DMS114 treated with DMSO at 0.1 percent for 48 hours (cell line): ENCODE data around the gene NPHS1.
A peak's percentile ranks its signal among the peaks of the same experiment; 100 is the strongest.
"Not testable (repeated sequence)": the region's sequence is repeated elsewhere in the genome, so short reads cannot be mapped to it uniquely, and the experiment has no call there.

Experiments
- DNase-seq: peaks from one replicate; lab custom pipeline; 2025; ENCODE audit not compliant: unreplicated experiment; lab: John Stamatoyannopoulos, UW

The NPHS1 gene

DNA sequence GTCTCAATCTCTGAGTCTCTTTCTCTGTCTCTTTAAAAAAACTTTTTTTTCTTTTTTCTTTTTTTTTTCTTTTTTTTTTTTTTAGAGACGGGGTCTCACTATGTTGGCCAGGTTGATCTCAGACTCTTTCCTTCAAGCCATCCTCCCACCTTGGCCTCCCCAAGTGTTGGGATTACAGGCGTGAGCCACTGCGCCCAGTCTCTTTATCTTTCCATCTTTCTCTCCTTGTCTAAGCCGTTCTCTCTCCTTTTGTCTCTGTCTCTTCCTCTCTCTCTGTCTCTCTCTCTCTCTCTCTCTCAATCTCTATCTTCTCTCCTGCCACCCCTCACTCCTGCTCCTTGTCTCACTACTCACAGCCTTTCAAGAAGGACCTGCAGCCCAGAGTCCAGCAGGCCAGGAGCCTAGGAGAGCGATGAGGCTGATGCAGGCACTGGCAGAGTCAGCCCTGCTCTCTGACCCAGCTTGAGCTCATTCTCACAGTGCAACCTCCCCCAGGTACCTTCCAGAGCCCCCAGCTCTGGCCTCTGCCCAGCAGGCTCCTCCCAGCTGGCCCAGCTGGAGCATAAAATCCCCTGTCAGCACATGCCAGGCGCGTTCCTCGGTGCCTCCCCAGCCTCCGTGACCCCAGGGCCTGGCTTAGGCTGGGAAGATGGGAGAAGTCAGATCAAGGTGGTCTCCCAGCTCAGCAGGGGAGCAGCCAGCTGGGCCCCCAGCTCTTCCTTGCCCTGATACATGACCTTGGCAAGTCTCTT lies at the start of gene NPHS1:
NPHS1 (minus strand) TSS at position 476 of the 752 bp plus-strand sequence. CDS start 667 bp downstream, outside the sequence.
- DNase-seq: no peak

GRCh38 chr19:35901055-35901644 lies 48.8 kb upstream of the NPHS1 start:
- DNase-seq: no peak

DNA sequence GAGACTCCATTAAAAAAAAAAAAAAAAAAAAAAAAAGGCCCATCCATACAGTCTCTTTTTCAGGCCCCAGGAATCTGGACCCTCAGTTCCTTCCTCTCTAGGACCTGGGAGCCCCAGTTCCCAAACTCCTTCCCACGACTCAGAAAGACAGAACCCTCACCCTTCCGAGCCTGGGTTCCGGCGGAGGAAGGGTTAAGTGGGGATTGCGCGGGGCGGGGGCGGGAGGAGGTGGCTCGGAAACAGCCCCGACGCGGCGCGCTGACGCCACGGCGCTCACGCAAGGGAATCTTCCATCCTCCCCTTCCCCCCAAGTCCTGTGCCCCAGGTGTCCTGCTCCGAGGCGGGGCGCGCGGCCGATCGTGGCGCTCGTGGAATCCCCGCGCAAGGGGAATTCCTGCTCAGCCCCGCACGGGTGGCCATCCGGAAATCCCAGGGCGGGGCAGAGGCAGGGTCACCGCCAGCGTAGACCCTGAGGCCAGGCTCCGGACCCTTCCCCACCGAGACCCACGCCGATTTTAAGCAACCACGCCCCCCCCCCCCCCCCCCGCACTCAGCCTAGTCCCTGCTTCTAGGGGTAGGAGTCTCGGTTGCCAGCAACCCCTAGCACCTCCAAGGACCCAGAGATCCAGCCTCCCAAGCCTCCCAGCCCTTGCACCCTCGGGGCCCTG lies 47.4 kb upstream of the NPHS1 start:
- peak; percentile 67 for DNase-seq

DNA sequence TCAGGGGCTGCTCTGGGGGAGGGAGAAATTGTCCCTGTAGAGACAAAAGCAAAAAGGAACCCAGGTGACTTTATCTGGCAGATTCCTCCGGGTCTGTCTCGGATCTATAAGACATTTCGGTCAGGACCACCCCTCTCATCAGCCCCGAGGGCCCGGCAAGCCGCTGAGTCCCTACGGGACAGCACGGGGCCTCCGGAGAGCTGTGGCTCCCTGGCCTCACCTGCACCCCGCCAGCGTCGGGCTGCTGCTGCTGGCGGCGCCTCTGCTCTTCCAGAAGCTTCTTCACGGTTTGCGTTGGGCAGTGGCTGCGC lies 46.1 kb upstream of the NPHS1 start:
- no peak for DNase-seq

DNA sequence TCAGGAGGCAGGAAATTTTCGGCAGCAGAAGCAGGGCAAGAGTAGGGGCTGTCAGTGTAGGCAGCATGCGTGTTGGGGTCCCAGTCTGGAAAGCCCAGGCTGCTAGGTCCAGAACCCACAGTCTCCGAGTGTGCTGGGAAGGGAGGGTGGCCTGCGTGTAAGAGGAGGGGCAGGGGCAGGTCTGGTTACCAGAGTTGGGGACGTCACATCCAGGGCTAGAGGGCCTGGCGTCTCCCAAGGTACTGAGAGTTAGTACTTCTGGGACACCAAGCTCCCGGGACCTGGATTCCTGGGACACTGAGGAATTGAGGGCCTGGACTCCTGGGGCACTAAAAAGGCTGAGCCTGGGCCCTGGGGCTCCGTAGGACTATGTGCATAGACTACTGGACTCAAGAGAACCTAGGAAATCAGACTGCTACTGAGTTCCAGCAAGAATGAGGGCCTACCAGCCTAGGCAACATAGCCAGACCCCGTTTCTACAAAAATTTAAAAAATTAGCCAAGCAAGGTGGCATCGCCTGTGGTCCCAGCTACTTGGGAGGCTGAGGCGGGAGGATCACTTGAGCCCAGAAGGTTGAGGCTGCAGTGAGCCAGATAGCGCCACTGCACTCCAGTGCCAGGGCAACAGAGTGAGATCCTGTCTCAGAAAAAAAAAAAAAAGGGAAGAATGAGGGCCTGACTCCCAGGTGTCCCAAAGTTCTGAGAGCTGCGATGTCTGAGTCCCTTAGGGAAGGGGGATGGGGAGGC lies 45.6 kb upstream of the NPHS1 start:
- DNase-seq: no peak

GRCh38 chr19:35896643-35897040 lies 44.3 kb upstream of the NPHS1 start:
- DNase-seq: no peak

DNA sequence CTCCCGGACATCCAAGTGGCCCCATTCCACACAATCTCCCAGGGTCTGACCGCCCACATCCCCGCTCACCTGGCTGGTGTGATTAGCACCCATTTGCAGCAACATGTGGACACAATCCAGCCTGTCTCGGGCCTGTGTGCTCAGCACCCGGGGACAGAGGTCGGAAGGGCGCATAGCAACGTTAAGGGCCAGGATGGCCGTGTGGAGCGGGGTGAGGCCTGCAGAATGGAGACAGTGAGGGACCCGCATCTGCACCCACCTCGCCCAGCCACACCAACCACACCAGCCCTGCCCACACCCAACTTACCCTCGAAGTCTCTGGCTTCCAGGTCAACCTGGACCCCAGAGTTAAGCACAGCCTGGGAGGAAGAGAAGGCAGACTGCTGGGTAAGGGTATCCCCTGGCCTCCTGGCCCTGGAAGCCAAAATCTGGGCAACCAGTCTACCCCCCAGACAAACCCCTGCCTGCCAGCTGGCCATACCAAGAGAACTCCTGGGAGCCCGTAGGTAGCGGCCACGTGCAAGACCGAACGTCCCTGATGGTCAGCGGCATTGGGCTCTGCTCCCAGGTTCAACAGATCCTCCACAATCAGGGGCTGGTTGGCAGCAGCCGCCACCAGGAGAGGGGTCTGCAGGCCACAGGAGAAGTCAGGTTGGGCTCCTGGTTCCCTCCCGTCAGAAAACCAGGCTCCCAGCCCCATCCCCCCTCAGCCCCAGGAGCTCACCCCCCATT lies 43.8 kb upstream of the NPHS1 start:
- DNase-seq: no peak

DNA sequence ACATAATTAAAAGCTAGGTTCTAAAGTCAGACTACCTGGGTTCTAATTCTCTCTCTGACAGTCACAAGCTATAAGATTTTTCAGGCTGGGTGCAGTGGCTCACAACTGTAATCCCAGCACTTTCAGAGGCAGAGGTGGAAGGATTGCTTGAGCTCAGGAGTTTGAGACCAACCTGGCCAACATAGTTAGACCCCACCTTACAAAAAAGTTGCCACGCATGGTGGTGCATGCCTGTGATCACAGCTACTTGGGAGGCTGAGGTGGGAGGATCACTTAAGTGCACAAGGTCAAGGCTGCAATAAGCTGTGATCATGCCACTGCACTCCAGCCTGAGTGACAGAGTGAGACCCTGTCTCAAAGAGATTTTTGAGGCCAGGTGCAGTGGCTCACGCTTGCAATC lies 42.0 kb upstream of the NPHS1 start:
- no peak for DNase-seq

DNA sequence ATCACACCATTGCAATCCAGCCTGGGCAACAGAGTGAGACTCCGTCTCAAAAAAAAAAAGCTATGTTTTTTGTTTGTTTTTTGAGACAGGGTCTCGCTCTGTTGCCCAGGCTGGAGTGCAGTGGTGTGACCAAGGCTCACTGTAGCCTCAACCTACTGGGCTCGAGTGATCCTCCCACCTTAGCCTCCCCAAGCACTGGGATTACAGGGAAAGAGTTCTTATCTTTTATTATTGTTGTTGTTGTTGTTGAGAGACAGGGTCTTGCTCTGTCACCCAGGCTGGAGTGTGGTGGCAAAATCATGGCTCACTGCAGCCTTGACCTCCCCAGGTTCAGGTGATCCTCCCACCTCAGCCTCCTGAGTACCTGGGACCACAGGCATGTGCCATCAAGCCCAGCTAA lies 39.5 kb upstream of the NPHS1 start:
- not testable (repeated sequence) for DNase-seq

DNA sequence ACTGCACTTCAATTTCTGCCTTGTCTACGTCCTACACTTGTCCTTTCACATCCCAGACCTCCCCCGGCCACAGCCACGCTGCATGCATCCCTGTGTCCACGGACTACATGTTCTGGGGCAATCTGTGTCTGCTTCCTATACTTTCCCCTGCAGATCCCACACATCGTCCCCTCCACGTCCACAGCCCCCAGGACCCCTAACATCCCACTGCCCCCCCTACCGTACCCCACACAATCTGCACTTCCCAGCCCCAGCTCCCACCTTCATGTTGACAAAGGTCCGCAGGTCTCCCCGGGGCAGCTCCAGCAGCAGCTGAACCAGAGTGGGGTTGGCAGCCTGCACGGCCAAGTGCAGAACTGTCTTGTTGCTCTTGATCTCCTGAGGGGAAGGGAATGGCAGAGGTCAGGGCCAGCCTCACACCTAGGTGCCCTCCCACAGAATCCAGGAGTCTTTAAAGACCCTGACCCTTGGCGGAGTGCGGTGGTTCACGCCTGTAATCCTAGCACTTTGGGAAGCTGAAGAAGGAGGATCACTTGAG lies 37.9 kb upstream of the NPHS1 start:
- no peak for DNase-seq

DNA sequence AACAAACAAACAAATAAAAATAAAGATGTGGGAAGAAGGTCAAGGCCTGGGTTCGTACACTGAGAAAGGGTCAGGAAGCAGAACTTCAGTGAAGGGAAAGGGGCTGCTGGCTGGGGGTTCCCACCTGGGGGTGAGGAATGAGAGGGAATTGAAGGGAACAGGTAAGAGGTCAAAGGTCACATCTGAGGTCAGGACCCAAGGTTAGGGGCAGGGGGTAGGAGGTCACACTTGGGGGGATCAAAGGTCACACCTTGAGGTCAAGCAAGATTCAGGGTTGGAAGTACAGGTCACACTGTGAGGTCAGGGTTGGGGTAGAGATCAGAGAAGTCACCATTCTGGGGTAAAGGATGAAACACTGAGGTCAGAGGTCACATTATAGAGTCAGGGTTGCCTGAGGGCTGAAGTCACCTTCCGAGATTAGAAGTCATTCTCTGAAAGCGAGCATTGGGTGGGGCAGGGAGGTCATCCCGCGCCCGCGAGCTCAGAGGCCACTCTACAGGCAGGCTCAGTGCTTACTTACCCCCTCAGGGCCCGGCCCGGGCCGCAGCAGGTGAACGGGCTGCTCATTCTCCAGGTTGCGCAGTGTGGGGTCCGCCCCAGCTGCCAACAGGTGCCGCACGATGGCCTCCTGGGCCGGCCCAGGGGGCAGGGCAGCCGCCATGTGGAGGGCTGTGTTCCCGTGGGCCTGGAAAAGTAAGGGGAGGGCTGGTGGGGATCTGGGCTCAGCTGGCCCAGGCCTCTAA lies 37.2 kb upstream of the NPHS1 start:
- no peak for DNase-seq

- DNase-seq: no peak
Observed at GRCh38 chr19:35888398-35888797, 36.1 kb upstream of the NPHS1 start.

GRCh38 chr19:35887197-35887596 lies 34.9 kb upstream of the NPHS1 start:
- no peak for DNase-seq

- no peak for DNase-seq
Observed at GRCh38 chr19:35885904-35886303, 33.6 kb upstream of the NPHS1 start.

- DNase-seq: no peak
Observed at GRCh38 chr19:35885225-35885738, 33.0 kb upstream of the NPHS1 start.

- no peak for DNase-seq
Observed at GRCh38 chr19:35883882-35884281, 31.6 kb upstream of the NPHS1 start.

GRCh38 chr19:35882114-35882832 lies 30.0 kb upstream of the NPHS1 start:
- DNase-seq: peak; percentile 77

- DNase-seq: peak; percentile 73
Observed at GRCh38 chr19:35879770-35880317, 27.5 kb upstream of the NPHS1 start.

DNA sequence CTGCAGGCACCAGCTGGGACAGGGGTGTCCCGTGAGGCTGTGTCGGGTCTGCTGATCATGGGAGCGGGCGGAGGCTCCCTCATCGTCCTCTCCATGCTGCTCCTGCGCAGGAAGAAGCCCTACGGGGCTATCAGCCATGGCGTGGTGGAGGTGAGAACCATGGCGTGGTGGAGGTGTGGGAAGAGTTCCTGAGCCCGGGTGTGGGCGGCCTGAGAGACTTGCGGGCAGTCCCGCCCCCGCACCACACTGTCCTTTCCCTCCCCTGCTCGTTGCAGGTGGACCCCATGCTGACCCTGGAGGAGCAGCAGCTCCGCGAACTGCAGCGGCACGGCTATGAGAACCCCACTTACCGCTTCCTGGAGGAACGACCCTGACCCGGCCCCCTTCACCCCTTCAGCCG lies 26.8 kb upstream of the NPHS1 start:
- DNase-seq: no peak
